Muscle of leg (tissue), 11 donors: ENCODE data around the gene NHP2. TPM values are rescaled to one million over a fixed set of nuclear protein-coding genes. Genes with fewer than 3 reads are reported as not detected.

ENCODE experiments used
- DNase-seq: peaks from one replicate; pipeline ENCODE4 v3.0.0; 2013
- H3K27ac ChIP-seq: one replicate; pipeline ENCODE4 v1.5.1; 2013; ENCODE audit warnings: mild to moderate bottlenecking, low read length, control low read depth
- H3K27me3 ChIP-seq: one replicate; pipeline ENCODE4 v1.6.1; 2013; ENCODE audit warnings: low read length; ENCODE audit not compliant: control insufficient read depth, insufficient read depth
- H3K36me3 ChIP-seq: one replicate; pipeline ENCODE4 v1.6.1; 2013; ENCODE audit warnings: low read length; ENCODE audit not compliant: control insufficient read depth, insufficient read depth
- H3K4me1 ChIP-seq: one replicate; pipeline ENCODE4 v1.6.1; 2013; ENCODE audit warnings: low read length; ENCODE audit not compliant: control insufficient read depth, insufficient read depth
- H3K4me3 ChIP-seq: one replicate; pipeline ENCODE4 v1.5.1; 2013; ENCODE audit warnings: low read length, control low read depth
- H3K9me3 ChIP-seq: replicated peaks from 2 replicates; pipeline ENCODE4 v1.6.1; 2013; ENCODE audit warnings: low read depth, low read length; ENCODE audit not compliant: control insufficient read depth
- WGBS: methylation state at CpG from one replicate; pipeline ENCODE4 v1.1.5; 2013; ENCODE audit warnings: missing lambda C conversion rate; ENCODE audit not compliant: insufficient coverage; 5-methylcytosine and 5-hydroxymethylcytosine counted together
- polyA plus RNA-seq, 8 donors: library from polyadenylated mRNA; unstranded; fragments of 120-200 nt; gene quantifications; one replicate each; pipeline versions ENCODE4 v1.2.1 to v1.2.3, GENCODE V29; 2013; ENCODE audit warnings: inconsistent platforms in 1 of 8, low replicate concordance in 1 of 8; ENCODE audit not compliant: insufficient read length in 8 of 8, insufficient read depth in 1 of 8
- total RNA-seq: library from RNA; stranded (reverse); fragments of 120-200 nt; gene quantifications from one replicate; pipeline ENCODE4 v1.2.4, GENCODE V29; 2013

Gene NHP2
- total and polyA plus RNA-seq, 9 donors: 103 to 129 (median 115) TPM

DNA sequence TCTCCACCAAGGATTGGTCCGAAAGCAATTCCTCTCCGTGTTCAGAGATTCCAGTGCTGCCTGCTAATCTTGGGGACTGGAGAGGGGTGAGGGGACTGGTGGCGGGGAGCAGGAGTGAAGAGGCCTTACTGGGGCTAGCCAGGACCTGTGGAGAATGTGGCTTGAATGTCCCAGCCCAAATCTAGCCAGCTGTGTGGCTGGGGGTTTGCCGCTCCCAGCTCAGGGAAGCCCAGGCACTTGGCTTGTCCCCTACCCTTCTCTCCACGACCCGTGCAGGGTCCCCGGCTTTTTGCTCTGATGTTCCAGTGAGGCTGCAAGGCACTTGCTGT is 37.9 kb downstream of the NHP2 start:
- peaks cover 72% of the 10 kb centered on the region for H3K4me1 ChIP-seq
- DNase-seq: no peak
- peaks cover 7% of the 10 kb centered on the region for H3K36me3 ChIP-seq
- peak overlapping the region; percentile 63 for H3K4me3 ChIP-seq
- 6% methylated on average over 6 of the region's 7 CpGs for WGBS
- H3K9me3 ChIP-seq: peaks cover 3% of the 10 kb centered on the region
- H3K27me3 ChIP-seq: peaks cover 35% of the 10 kb centered on the region
- peak overlapping the region; percentile 93 for H3K27ac ChIP-seq

DNA sequence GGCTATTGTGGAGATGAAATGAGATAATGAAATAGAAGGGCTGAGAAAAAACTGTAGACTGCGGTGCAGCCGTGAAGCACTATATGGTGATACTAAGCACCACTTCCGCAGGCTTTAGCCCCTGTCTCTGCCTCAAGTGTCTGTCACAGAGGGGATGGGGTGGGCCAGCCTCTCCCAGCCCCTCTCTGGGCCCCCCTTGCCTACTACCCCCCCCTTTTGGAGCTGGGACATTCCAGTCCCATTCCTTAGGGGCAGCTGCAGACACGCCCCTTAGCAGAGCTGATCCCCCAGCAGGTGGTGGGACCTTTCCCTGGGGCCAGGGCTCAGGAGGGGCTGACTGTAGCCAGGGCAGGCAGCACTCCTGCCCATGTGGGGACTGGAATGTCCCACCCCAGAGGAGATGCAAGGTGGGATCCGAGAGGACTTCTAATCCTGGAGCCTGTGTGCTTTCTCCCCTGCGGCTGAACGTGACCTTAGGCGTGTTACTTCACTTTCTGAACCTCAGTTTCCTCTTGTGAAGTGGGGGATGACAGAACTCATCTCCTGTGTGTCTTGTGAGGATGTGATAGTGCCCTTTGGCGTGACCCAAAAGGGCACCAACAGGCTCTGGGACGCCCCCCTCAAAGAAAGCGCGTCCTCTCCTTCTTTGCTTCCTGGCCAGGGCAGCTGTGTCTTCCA is 38.4 kb downstream of the NHP2 start:
- Histone ChIP-seq H3K9me3 (peaks cover 3% of the 10 kb centered on the region), H3K27me3 (peaks cover 35% of the 10 kb centered on the region), H3K4me1 (peaks cover 67% of the 10 kb centered on the region), H3K27ac (peak overlapping the region; percentile 93), H3K4me3 (peak overlapping the region; percentile 63), H3K36me3 (peaks cover 3% of the 10 kb centered on the region)
- peak; percentile 82 for DNase-seq
- 48% methylated on average over 5 of the region's 12 CpGs for WGBS

DNA sequence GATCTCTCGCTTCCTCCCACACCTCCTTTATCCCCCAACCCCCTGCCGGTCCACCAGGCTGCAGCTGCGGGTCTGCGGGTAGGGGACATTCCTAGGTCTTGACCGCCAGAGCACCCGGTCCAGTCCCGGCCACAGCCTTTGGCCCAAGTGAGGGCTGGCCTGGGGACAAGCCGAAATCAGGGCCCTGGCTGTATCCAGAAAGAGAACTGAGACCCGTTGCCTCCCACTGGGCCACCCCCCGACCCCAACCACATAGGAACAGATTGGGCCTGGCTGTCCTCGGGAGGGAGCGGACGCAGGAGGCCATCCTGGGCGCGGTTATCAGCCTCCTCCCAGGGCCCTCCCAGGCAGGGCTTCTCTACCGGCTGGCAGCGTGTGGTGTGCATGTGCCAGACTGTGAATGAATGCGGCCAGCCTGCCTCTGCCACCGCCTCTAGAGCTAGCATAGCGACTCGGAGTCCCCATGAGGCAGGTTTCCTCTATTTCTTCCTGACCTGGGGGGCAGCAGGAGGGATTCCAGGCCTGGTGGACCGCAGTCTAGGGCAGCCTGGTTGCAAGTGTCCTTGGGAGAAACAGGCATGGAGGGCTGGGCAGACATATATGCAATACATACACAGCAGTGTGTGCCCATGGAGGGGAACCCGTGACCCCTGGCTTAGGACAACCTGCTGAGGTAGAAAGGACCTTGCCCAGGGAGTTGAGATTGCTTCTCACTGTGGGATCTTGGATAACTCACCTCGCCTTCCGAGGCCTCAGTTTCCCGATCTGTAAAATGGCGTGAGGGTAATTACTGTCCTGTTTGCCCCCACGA is 39.2 kb downstream of the NHP2 start:
- Histone ChIP-seq H3K4me3 (peak overlapping the region; percentile 63), H3K27ac (peak overlapping the region; percentile 93), H3K4me1 (peaks cover 60% of the 10 kb centered on the region), H3K36me3 (peaks cover 3% of the 10 kb centered on the region), H3K9me3 (peaks cover 3% of the 10 kb centered on the region), H3K27me3 (peaks cover 35% of the 10 kb centered on the region)
- no peak for DNase-seq
- WGBS: 24% methylated on average over 26 of the region's 28 CpGs

DNA sequence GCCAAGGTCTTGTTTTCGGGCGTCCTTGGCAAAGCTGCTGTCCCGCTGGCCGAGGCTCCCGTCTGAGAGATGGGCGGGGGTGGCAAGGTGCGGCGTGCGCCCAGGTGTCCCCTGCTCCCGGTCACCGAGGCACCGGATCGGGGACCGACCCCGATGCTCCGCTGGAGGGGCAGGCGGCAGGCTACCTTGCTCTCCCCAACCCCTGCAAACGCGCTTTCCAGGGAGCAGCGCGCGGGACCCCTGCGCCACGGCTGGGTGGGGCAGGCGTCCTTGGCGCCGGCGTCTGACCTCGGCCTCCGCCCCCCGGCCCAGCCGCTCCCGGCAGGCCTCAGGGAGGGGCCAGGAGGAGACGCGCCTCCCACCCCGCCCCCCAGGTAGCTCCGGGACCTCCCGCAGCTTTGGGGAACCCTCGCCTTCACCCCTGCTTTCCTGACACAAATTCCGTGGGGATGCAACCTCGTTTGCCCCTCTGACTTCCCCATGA is 39.8 kb downstream of the NHP2 start:
- Histone ChIP-seq H3K36me3 (no peaks in the 10 kb centered on the region), H3K27me3 (peaks cover 35% of the 10 kb centered on the region), H3K27ac (peak overlapping the region; percentile 93), H3K4me1 (peaks cover 60% of the 10 kb centered on the region), H3K4me3 (peak overlapping the region; percentile 63), H3K9me3 (peaks cover 3% of the 10 kb centered on the region)
- no peak for DNase-seq
- 2% methylated on average over 35 of the region's 41 CpGs for WGBS

DNA sequence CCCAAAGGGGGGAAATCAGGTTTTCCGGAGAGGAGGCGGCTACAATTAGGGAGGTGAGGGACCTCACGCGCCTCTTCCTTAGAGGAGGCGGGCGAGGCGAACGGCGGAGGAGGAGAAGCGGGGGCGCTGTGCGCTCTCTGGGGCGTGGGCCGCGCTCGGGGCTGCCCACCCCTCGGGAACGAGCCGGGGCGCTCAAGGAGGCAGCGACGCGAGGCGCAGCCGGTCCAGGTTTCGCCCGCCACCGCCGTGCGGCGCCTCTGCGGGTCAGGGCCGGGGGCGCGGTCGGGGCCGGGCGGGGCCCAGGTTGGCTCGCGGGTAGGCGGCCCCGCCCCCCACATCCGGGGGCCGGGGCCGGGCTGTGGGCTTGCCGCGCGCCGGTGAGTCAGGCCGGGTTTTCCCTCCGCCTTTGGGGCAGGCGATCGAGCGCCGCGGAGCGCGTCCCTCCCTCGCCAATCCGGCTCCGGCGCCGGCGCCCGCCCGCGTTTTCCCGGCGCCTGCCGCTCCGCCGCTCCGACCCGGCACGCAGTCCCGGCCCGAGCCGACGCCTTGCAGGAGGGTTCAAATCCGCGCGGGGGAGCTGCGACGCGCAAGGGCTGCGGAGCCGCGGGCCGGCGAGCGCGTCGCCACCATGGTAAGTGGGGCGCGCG is 40.4 kb downstream of the NHP2 start, which contains the start of gene N4BP3:
Gene N4BP3, plus strand, starts transcription at position 392 of the 647 bp plus-strand sequence. CDS start 6,052 bp downstream, outside the sequence.
- peak; percentile 72 for DNase-seq
- peaks cover 35% of the 10 kb centered on the region for H3K27me3 ChIP-seq
- peaks cover 3% of the 10 kb centered on the region for H3K9me3 ChIP-seq
- H3K27ac ChIP-seq: peak within 1 kb of the TSS; percentile 93
- WGBS: under 1% methylated on average over 92 of the region's 96 CpGs
- H3K36me3 ChIP-seq: no peaks in the 10 kb centered on the region
- H3K4me3 ChIP-seq: peak within 1 kb of the TSS; percentile 63
- peaks cover 61% of the 10 kb centered on the region for H3K4me1 ChIP-seq

DNA sequence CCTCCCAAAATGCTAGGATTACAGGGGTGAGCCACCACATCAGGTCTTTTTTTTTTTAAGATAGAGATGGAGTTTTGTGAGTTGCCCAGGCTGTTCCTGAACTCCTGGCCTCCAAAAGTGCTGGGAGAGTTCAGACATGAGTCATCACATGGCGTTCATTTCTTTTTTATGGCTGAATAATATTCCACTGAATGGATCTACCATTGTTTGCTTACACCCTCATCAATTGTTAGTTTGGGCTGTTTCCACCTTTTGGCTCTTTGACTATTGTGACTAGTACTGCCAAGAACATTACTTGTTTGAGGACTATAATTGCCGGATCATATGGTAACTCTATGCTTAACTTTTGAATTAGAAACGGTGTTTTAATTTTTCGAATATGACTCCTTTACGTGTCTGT is 41.1 kb downstream of the NHP2 start:
- H3K36me3 ChIP-seq: no peaks in the 10 kb centered on the region
- peaks cover 61% of the 10 kb centered on the region for H3K4me1 ChIP-seq
- H3K4me3 ChIP-seq: no peak overlapping the region
- peaks cover 35% of the 10 kb centered on the region for H3K27me3 ChIP-seq
- H3K9me3 ChIP-seq: peaks cover 3% of the 10 kb centered on the region
- DNase-seq: no peak
- 90% methylated on average over 2 of the region's 5 CpGs for WGBS
- no peak overlapping the region for H3K27ac ChIP-seq

DNA sequence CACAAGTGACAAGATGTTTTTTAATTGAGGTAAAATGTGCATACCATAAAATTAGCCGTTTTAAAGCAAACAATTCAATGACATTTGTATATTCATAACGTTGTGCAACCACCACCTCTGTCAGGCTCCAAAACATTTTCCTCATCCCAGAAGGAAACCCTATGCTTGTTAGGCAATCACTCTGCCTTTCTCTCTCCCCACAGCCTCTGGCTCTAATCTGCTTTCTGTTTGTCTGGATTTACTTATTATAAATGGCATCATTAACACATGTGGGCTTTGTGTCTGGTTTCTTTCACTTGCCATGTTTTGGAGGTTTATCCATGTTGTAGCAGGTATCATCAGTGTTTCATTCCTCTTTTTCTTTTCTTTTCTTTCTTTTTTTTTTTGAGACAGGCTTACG is 41.8 kb downstream of the NHP2 start:
- 33% methylated on average over 1 of the region's 3 CpGs for WGBS
- no peak for DNase-seq
- Histone ChIP-seq H3K27me3 (peaks cover 33% of the 10 kb centered on the region), H3K4me1 (peaks cover 59% of the 10 kb centered on the region), H3K4me3 (no peak overlapping the region), H3K36me3 (no peaks in the 10 kb centered on the region), H3K27ac (no peak overlapping the region), H3K9me3 (peaks cover 3% of the 10 kb centered on the region)

DNA sequence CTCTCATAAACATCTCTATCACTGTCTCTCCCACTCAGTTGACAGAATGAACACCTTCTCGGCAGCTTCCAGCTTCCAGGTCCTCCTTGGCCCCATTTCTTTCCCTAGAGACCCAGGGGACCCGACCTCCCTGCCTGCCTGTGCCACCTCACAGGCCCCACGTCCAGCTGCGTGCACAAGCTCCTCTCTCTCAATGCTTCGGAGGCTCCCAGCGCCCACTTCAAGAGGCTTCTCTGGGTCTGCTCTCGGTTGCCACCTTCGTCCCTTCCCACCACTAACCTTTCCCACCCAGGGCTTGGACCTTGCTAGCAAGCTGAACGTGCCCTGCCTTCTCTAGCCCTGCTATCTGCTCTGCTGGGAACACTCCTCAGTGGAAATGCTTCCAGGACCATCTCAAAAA is 43.2 kb downstream of the NHP2 start:
- no peak overlapping the region for H3K4me3 ChIP-seq
- H3K36me3 ChIP-seq: no peaks in the 10 kb centered on the region
- H3K9me3 ChIP-seq: peaks cover 3% of the 10 kb centered on the region
- 81% methylated on average over 9 of the region's 9 CpGs for WGBS
- H3K27me3 ChIP-seq: peaks cover 24% of the 10 kb centered on the region
- DNase-seq: no peak
- H3K4me1 ChIP-seq: peaks cover 47% of the 10 kb centered on the region
- no peak overlapping the region for H3K27ac ChIP-seq

DNA sequence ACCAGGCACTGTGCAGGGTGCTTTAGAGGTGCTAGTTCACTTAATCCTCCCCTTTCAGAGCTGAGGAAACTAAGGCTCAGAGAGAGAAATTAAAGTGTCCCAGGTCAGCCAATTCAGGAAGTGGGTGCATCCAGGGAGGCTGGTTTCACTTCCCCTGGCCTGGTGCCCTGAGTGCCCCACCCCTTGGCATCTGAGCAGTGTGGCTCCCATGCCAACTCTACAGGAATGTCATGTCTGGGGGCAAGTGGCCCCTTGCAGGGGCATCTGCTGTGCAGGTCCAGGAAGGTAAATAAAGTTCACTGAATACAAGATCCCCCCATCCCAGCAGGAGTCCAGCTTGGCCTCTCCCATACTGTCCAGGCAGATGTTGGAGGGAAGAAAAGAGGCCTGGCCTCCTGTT is 44.7 kb downstream of the NHP2 start:
- Histone ChIP-seq H3K27me3 (peaks cover 9% of the 10 kb centered on the region), H3K27ac (no peak overlapping the region), H3K4me1 (peaks cover 38% of the 10 kb centered on the region), H3K4me3 (no peak overlapping the region), H3K36me3 (no peaks in the 10 kb centered on the region), H3K9me3 (peaks cover 3% of the 10 kb centered on the region)
- DNase-seq: no peak

DNA sequence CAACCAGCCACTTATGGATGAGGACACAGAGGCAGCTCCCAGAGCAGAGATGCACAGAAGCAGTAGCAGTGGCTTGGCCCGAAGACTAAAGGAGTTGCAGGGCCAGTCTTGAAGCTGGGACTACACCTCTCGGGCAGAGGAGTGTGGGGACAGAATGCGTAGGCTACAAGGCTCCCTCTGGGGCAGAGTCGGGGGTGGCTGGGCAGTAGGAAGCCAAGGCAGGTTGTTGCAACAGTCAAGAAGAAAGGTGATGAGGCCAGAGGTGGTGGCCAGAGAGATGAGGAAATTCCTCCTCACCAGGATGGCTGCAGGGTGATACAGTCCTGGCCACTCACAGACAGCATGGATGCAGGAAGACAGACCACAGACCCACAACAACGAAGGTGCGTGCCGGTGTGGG is 45.2 kb downstream of the NHP2 start:
- Histone ChIP-seq H3K9me3 (peaks cover 3% of the 10 kb centered on the region), H3K4me1 (peaks cover 35% of the 10 kb centered on the region), H3K27ac (no peak overlapping the region), H3K4me3 (no peak overlapping the region), H3K36me3 (no peaks in the 10 kb centered on the region), H3K27me3 (peaks cover 8% of the 10 kb centered on the region)
- no peak for DNase-seq
- WGBS: 80% methylated on average over 6 of the region's 7 CpGs
